Renal cortex interstitium (tissue), 11 donors: ENCODE data around the gene EFNA5. TPM values are rescaled to one million over a fixed set of nuclear protein-coding genes. Genes with fewer than 3 reads are reported as not detected.
"Not testable (repeated sequence)": the region's sequence is repeated elsewhere in the genome, so short reads cannot be mapped to it uniquely, and the experiment has no call there.

Experiments used
- DNase-seq, 11 donors: peaks; one replicate each; pipeline ENCODE4 v3.0.0-alpha.2; 2013; ENCODE audit warnings: low read depth in 9 of 11, low spot score in 4 of 11; ENCODE audit errors: extremely low read depth in 1 of 11
- polyA plus RNA-seq, 3 donors: library from polyadenylated mRNA; unstranded; fragments of 120-200 nt; gene quantifications; one replicate each; pipeline ENCODE4 v1.2.1, GENCODE V29; 2013; ENCODE audit not compliant: insufficient read length in 3 of 3

EFNA5 gene
- polyA plus RNA-seq, 3 donors: 23.8 to 30.3 (median 28.2) TPM

GRCh38 chr5:107352576-107352975 lies 318.2 kb downstream of the EFNA5 start:
- no peak for DNase-seq

GRCh38 chr5:107346580-107346979 lies 324.2 kb downstream of the EFNA5 start:
- DNase-seq: not testable (repeated sequence)

DNA sequence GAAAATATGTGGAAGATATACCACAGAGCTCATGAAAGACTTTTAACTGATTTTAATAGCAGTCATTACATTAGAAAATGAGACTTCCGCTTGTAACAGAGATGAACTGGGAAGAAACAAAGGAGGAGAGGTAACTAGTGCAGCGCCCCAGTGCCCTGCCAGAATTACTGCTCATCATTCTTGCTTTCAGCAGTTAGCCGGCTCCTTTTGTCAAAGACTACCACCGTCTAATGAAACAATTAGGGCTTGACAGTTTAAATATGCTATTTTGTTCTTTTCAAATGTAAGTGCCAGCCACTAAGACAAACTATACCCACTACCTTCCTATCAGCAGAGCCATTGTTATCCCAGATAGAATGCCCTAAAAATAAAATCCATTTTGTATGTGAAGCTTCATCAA lies 328.4 kb downstream of the EFNA5 start:
- no peak for DNase-seq

DNA sequence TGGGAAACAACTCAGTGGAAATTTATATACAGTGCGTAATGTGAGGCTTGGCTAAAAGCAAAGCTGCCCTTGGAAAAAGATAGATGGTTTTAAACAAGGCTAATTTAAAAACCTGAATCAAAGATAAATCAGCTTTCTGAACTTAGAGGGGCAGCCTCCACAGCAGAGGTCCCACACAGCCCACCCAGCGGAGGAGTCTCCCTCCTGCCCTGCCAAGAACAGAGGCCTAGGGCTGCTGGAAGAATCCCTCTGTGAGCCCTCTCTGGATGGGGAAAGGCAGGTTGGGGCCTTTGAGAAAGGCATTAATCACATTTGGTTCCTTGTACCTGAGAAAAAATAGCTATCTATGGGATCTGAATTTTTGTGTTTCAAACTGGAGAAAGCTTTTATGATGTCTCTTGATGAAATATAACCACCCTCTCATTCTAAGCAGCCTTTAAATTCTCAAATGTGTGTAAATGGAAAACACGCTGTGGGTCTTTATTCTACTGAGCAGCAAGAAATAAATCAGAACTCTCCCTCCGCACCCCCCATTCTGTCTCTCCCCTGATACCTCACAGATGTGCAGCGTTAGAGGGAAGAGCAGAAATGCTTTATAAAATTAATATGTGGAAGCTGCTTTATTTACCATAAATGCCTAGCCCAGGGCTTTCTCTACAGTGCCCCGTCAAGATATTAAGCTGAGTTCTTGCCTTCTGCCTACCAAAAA lies 329.2 kb downstream of the EFNA5 start:
- peak in 4 of 11 donors; percentile 11 to 25 (median 18) for DNase-seq

DNA sequence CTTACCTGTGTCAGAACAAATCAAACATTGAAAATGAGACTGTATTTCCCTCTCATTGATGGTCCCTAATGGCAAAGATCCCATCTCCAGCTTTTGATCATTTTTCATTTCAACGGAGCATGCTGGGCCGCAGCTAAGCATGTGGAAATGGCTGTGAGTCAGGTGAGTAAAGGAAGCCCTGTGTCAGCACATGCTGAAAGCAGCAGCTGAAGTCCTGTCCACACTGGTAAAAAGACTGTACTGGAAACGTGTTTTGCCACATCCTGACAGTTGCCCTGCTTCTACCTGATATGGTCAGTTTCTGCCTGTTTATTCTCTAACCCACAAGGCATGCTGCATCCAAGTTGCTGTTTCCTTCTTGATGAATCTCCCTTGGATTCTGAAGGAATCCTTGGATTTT lies 330.1 kb downstream of the EFNA5 start:
- DNase-seq: no peak

DNA sequence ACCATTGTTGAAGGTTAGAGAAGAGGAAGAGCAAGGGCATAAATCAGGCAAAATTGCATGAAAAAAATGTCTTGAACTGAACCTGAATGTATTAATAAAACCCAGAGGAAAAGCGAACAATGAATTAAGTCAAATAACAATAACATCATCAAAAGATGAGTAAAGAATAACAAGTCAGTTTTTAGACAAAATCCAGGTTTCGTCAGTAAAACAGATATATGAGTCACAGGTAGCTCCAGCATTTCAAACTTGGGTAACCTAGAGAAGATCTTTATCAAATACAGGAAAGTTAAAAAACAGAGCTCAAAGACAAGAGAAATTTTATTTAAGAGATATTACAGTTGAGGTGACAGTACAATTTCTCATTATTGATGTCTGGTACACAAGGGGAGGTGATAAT lies 332.4 kb downstream of the EFNA5 start:
- no peak for DNase-seq

DNA sequence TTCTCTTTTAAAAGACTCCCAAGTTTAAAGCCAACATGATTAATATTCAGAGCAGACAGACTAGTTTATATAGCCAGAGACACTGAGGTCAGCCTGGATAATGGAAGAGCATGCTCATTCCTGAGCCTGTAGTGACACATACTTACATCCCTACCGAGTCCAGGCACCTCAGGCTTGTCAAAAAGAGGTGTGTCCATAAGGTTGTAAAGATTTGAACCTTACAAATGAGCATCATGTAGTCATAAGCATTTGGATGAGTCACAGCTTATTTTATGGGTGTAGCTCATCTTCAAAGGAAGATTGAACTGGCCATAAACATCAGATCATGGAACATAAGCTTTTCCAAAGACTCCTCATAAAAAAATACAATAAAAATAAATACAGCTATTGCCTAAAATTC lies 333.5 kb downstream of the EFNA5 start:
- no peak for DNase-seq

GRCh38 chr5:107331882-107332281 lies 338.9 kb downstream of the EFNA5 start:
- DNase-seq: no peak

DNA sequence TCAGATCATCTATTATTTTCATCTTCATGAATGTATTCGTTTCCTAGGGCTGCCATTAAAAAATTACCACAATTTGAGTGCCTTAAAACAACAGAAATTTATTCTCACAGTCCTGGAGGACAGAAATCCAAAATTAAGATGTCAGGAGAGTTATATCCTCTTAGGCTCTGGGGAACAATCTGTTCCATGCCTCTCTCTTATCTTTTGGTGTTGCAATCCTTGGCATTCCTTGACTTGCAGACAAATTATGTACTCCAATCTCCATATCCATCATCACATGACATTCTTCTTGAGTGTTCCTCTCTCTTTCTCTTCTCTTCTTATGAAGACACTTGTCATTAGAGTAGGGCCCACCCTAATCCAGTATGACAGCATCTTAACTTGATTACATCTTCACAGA lies 339.4 kb downstream of the EFNA5 start:
- no peak for DNase-seq

DNA sequence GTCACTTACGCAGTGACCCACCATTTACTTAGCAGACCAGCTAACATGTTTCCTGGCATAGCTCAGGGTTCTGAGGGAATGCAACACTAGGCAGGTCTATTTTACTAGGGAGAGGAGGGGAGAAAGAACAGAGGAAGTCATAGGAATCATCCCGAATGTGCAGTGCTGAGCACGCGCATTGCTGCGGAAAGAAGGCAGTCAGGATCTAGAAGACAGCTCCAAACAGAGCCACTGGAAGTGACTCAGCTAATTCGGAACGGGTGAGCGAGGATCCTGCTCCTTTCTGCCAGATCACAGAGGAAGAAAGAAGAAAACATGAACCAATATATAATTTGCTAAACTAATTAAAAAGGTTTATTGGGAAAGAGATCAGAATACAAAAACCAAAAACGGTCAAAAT lies 339.8 kb downstream of the EFNA5 start:
- no peak for DNase-seq

DNA sequence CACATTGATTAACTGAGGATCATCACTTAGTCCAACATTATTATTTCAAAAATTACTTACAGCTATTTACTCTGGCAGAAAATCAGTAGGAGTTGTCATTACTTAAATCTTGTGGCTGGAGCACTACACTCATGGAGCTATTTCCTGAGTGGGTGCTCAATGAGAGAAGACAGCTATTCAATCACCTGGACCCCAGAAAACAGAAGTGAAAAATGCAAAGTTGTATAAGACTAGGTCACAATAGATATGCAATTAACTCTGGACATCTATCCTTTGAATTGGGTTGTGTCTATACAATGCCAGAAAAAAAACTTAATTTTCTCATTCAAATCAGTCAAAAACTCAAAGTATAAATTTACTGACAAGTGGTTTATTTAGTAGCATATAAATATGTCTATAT lies 340.9 kb downstream of the EFNA5 start:
- DNase-seq: no peak
